HL-60 (cell line): ENCODE results near the gene PACRG.

Experiments
- GABPA ChIP-seq: IDR thresholded peaks from 2 replicates; pipeline ENCODE4 v1.6.1; 2012; ENCODE audit warnings: low read depth
- POLR2AphosphoS5 ChIP-seq: IDR thresholded peaks from 2 replicates; pipeline ENCODE4 v1.6.1; 2012; ENCODE audit warnings: low read depth
- SPI1 ChIP-seq: IDR thresholded peaks from 2 replicates; pipeline ENCODE4 v1.6.1; 2012; ENCODE audit warnings: low read depth, mild to moderate bottlenecking, borderline replicate concordance
- TF ChIP-seq, protein P1 (sequence below): IDR thresholded peaks from one replicate; pipeline ENCODE4 v1.5.1; 2011; ENCODE audit warnings: low read length, control low read depth, inconsistent platforms; ENCODE audit not compliant: insufficient read depth

DNA sequence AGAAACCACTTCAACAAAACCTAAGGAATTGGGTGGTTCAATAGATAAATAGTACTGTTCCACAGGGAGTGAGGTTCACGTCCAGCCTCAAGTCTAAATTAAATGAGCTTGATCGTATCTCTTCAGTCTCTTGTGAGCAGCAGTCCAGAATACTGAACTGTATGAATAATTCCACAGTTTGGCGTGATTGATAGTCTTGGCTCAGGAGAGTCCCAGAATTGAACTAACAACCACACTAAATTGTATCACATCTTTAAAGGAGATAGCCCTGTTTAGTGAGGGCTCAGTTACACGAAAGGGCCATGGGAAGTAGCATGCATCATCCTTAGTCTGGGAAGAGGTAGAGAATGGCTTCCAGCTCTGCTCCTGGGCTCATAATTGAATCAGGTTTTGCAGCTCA, 224.6 kb downstream of the PACRG start:
- TF ChIP-seq, protein P1, sequence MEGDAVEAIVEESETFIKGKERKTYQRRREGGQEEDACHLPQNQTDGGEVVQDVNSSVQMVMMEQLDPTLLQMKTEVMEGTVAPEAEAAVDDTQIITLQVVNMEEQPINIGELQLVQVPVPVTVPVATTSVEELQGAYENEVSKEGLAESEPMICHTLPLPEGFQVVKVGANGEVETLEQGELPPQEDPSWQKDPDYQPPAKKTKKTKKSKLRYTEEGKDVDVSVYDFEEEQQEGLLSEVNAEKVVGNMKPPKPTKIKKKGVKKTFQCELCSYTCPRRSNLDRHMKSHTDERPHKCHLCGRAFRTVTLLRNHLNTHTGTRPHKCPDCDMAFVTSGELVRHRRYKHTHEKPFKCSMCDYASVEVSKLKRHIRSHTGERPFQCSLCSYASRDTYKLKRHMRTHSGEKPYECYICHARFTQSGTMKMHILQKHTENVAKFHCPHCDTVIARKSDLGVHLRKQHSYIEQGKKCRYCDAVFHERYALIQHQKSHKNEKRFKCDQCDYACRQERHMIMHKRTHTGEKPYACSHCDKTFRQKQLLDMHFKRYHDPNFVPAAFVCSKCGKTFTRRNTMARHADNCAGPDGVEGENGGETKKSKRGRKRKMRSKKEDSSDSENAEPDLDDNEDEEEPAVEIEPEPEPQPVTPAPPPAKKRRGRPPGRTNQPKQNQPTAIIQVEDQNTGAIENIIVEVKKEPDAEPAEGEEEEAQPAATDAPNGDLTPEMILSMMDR: no peak
- TF ChIP-seq GABPA: no peak
- TF ChIP-seq POLR2AphosphoS5: no peak
- TF ChIP-seq SPI1: no peak
